Neutrophil (primary cell): ENCODE data around the gene KIFAP3.
"Not testable (repeated sequence)": the region's sequence is repeated elsewhere in the genome, so short reads cannot be mapped to it uniquely, and the experiment has no call there.

Experiments
- H3K27ac ChIP-seq: fragments of 200-600 bp; sonication (generic); 2 replicates; pipeline ENCODE4 v1.5.1; 2016; ENCODE audit warnings: mild to moderate bottlenecking, moderate library complexity
- H3K27me3 ChIP-seq: fragments of 200-600 bp; sonication (generic); 2 replicates; pipeline ENCODE4 v1.6.0; 2016; ENCODE audit warnings: mild to moderate bottlenecking
- H3K36me3 ChIP-seq: fragments of 200-600 bp; sonication (generic); 2 replicates; pipeline ENCODE4 v1.5.1; 2017
- H3K4me1 ChIP-seq, 2 experiments: fragments of 200-600 bp in 1 of 2; sonication (generic) in 1 of 2; 1 replicate in 1 of 2; 2 replicates in 1 of 2; pipeline versions ENCODE4 v1.5.1 to v1.6.1; 2013 to 2016; ENCODE audit warnings: low read depth in 1 of 2, low read length in 1 of 2, mild to moderate bottlenecking in 1 of 2, moderate library complexity in 1 of 2; ENCODE audit not compliant: control insufficient read depth in 1 of 2, insufficient read depth in 1 of 2
- H3K4me3 ChIP-seq, 2 experiments: fragments of 200-600 bp in 1 of 2; sonication (generic) in 1 of 2; 1 replicate in 1 of 2; 2 replicates in 1 of 2; pipeline ENCODE4 v1.5.1; 2013 to 2016; ENCODE audit warnings: low read depth in 1 of 2, low read length in 1 of 2, mild to moderate bottlenecking in 1 of 2, moderate library complexity in 1 of 2
- H3K9me3 ChIP-seq: fragments of 200-600 bp; sonication (generic); 2 replicates; pipeline ENCODE4 v1.5.1; 2016
- CTCF ChIP-seq: fragments of 200-600 bp; sonication (generic); IDR thresholded peaks from 2 replicates; pipeline ENCODE4 v1.5.1; 2016; ENCODE audit warnings: antibody characterized with exemption

Gene KIFAP3

DNA sequence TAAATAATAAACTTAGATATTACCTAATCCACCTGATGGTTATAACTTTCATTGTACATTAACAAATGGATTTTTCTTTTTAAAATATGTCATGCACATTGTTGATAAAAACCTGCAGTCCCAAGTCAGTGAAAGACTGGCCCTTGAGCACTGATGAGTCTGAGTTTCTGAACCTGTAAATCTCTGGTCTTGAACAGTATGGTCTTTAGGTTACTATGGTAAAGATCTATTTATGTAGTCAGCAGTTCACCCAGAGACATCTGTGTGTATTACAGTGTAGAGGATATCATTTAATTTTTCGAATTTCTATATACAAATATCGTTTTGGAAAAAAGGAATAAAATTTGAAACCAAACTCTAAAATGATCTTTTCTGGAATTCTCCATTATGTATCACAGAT, 150.4 kb downstream of the KIFAP3 start:
- H3K4me1 ChIP-seq = no peaks in the 10 kb centered on the region
- H3K4me3 ChIP-seq = no peak overlapping the region
- no peaks in the 10 kb centered on the region for H3K27me3 ChIP-seq
- no peak for TF ChIP-seq CTCF
- H3K36me3 ChIP-seq = no peaks in the 10 kb centered on the region
- H3K9me3 ChIP-seq = no peaks in the 10 kb centered on the region
- no peak overlapping the region for H3K27ac ChIP-seq

DNA sequence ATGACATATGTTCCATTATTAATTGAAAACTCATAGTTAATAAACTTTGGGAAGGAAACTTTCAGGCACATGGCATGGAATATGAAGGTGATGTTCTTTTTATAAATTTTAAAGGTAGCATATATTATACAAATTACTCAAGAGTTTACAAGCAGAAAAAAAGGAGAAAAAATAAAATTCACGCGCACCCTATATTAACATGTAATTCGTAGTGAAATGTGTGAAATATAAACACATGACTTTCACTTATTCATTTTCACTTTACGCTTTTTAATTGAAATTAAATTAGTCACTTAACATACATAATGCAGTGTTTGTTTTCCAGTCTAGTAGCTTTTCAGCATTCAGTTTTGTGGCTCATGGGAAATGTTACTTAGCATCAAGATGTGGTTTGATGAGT, 153.4 kb downstream of the KIFAP3 start:
- H3K27me3 ChIP-seq = no peaks in the 10 kb centered on the region
- no peak for TF ChIP-seq CTCF

GRCh38 chr1:169918927-169919326, 155.6 kb downstream of the KIFAP3 start:
- no peaks in the 10 kb centered on the region for H3K4me1 ChIP-seq
- no peaks in the 10 kb centered on the region for H3K36me3 ChIP-seq
- no peak for TF ChIP-seq CTCF
- no peak overlapping the region for H3K4me3 ChIP-seq
- H3K27me3 ChIP-seq = no peaks in the 10 kb centered on the region
- H3K27ac ChIP-seq = no peak overlapping the region
- no peaks in the 10 kb centered on the region for H3K9me3 ChIP-seq

More for the DNA sequence above, 153.4 kb downstream of the KIFAP3 start:
- Histone ChIP-seq H3K4me1 (no peaks in the 10 kb centered on the region), H3K27ac (no peak overlapping the region), H3K9me3 (no peaks in the 10 kb centered on the region), H3K36me3 (no peaks in the 10 kb centered on the region), H3K4me3 (no peak overlapping the region)

DNA sequence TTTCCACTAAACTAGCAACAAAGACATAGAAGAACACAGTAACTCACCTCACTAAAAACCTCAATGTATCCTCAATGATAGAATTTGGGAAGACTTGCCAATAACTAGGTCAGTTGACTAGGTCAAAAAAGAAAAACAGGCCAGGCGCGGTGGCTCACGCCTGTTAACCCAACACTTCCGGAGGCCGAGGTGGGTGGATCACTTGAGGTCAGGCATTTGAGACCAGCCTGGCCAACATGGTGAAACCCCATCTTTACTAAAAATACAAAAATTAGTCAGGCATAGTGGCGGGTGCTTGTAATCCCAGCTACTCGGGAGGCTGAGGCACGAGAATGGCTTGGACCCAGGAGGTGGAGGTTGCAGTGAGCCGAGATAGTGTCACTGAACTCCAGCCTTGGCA, 156.3 kb downstream of the KIFAP3 start:
- H3K4me3 ChIP-seq, H3K9me3 ChIP-seq, H3K27me3 ChIP-seq, H3K4me1 ChIP-seq, H3K36me3 ChIP-seq, H3K27ac ChIP-seq: not testable (repeated sequence)

- no peaks in the 10 kb centered on the region for H3K9me3 ChIP-seq
- H3K4me3 ChIP-seq = no peak overlapping the region
- no peak for TF ChIP-seq CTCF
- H3K27ac ChIP-seq = no peak overlapping the region
- no peaks in the 10 kb centered on the region for H3K4me1 ChIP-seq
- H3K36me3 ChIP-seq = no peaks in the 10 kb centered on the region
- H3K27me3 ChIP-seq = no peaks in the 10 kb centered on the region
Measured at GRCh38 chr1:169915150-169915549, 159.3 kb downstream of the KIFAP3 start.

DNA sequence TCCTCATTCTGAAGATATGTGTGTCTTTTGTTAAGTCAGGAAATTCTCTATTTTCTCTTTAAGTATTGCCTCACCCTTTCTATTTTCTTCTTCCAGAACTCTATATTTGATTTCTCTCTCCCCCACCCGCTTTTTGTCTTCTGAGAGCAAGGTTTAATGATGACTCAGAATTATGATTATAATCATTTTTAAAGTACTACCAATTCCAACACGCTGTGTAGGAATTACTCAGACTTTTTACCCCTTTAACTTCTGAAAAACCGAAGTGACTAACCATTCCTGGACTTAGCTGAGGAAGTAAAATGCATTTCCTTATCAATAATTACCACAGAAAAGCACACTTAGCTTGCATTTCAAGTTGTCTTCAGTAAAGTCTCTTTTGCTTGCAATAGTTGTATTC, 160.0 kb downstream of the KIFAP3 start:
- no peak for TF ChIP-seq CTCF
- no peak overlapping the region for H3K27ac ChIP-seq

More for the DNA sequence above, 160.0 kb downstream of the KIFAP3 start:
- H3K36me3 ChIP-seq = no peaks in the 10 kb centered on the region
- no peaks in the 10 kb centered on the region for H3K27me3 ChIP-seq
- H3K4me3 ChIP-seq = no peak overlapping the region
- no peaks in the 10 kb centered on the region for H3K4me1 ChIP-seq
- no peaks in the 10 kb centered on the region for H3K9me3 ChIP-seq
